DLD1 (cell line): ENCODE measurements around the gene ZIM2.

Experiments
- in situ Hi-C: cut with HindIII; loops from 2 replicates; pipeline ENCODE4 v1.10.0; 2017; ENCODE audit warnings: low sequenced_read_pairs

The ZIM2 gene

GRCh38 chr19:56839652-56840450 is 675 bp downstream of the ZIM2 start:
- in situ Hi-C loops = no loop called here

GRCh38 chr19:56838909-56839651 is 1.4 kb downstream of the ZIM2 start:
- in situ Hi-C loops = no loop called here

GRCh38 chr19:56838024-56838908 is 2.3 kb downstream of the ZIM2 start:
- in situ Hi-C loops = no loop called here

GRCh38 chr19:56837492-56838023 is 3.0 kb downstream of the ZIM2 start:
- in situ Hi-C loops = no loop called here

GRCh38 chr19:56837004-56837403 is 3.5 kb downstream of the ZIM2 start:
- in situ Hi-C loops = no loop called here

GRCh38 chr19:56836059-56836458 is 4.5 kb downstream of the ZIM2 start:
- in situ Hi-C loops = no loop called here

- in situ Hi-C loops = no loop called here
These were observed 5.1 kb downstream of the ZIM2 start for GRCh38 chr19:56835401-56835800.

- in situ Hi-C loops = no loop called here
These were observed 5.8 kb downstream of the ZIM2 start for GRCh38 chr19:56834564-56835375.

GRCh38 chr19:56832352-56832928 is 8.1 kb downstream of the ZIM2 start:
- in situ Hi-C loops = no loop called here

- in situ Hi-C loops = no loop called here
These were observed 9.3 kb downstream of the ZIM2 start for GRCh38 chr19:56831255-56831654.

GRCh38 chr19:56829596-56829995 is 10.9 kb downstream of the ZIM2 start:
- in situ Hi-C loops = no loop called here

- in situ Hi-C loops = no loop called here
These were observed 12.8 kb downstream of the ZIM2 start for GRCh38 chr19:56827708-56828107.

- in situ Hi-C loops = no loop called here
These were observed 16.6 kb downstream of the ZIM2 start for GRCh38 chr19:56823956-56824355.

GRCh38 chr19:56823417-56823816 is 17.1 kb downstream of the ZIM2 start:
- in situ Hi-C loops = no loop called here

GRCh38 chr19:56822755-56823154 is 17.8 kb downstream of the ZIM2 start:
- in situ Hi-C loops = no loop called here

GRCh38 chr19:56821675-56822074 is 18.9 kb downstream of the ZIM2 start:
- in situ Hi-C loops = no loop called here

- in situ Hi-C loops = no loop called here
These were observed 19.3 kb downstream of the ZIM2 start for GRCh38 chr19:56821209-56821608.

GRCh38 chr19:56819166-56819565 is 21.4 kb downstream of the ZIM2 start:
- in situ Hi-C loops = no loop called here

- in situ Hi-C loops = no loop called here
These were observed 25.9 kb downstream of the ZIM2 start for GRCh38 chr19:56814656-56815055.

- in situ Hi-C loops = no loop called here
These were observed 27.0 kb downstream of the ZIM2 start for GRCh38 chr19:56813531-56813930.
